A673 (cell line): ENCODE measurements around the gene PTK7. TPM values are rescaled to one million over a fixed set of nuclear protein-coding genes. Genes with fewer than 3 reads are reported as not detected.

Experiments used
- BruUV-seq: library from RNA; stranded (reverse); fragments of 400-500 nt; replicated peaks from 2 replicates; lab custom pipeline; 2021; lab: Mats Ljungman, UMichigan
- CTCF ChIA-PET: fragments of 300-600 bp; sonication (Branson Sonifier 250); formaldehyde crosslinking; loops from one replicate; lab custom pipeline; 2022; ENCODE audit warnings: antibody characterized with exemption; lab: Charles Lee
- POLR2A ChIA-PET: fragments of 300-600 bp; sonication (Branson Sonifier 250); formaldehyde crosslinking; loops from one replicate; lab custom pipeline; 2022; ENCODE audit warnings: antibody characterized with exemption; ENCODE audit not compliant: low non-redundant PET; lab: Charles Lee
- DNase-seq: peaks from one replicate; pipeline ENCODE4 v3.0.0-alpha.2; 2015; ENCODE audit warnings: low spot score
- H3K27ac ChIP-seq: fragments of 200-600 bp; sonication (generic); 2 replicates; pipeline ENCODE4 v1.5.1; 2016; ENCODE audit warnings: mixed run types, low read depth, mild to moderate bottlenecking, mixed read lengths, antibody characterized with exemption, low read length; ENCODE audit not compliant: poor library complexity, severe bottlenecking
- H3K27me3 ChIP-seq: fragments of 200-600 bp; sonication (generic); replicated peaks from 2 replicates; pipeline ENCODE4 v1.6.1; 2017; ENCODE audit warnings: mixed run types, low read depth, mild to moderate bottlenecking, mixed read lengths, antibody characterized with exemption, low read length; ENCODE audit not compliant: insufficient read depth, poor library complexity
- H3K36me3 ChIP-seq: fragments of 200-600 bp; sonication (generic); 2 replicates; pipeline ENCODE4 v1.6.1; 2016; ENCODE audit warnings: mixed run types, mild to moderate bottlenecking, mixed read lengths, antibody characterized with exemption, low read length; ENCODE audit not compliant: insufficient read depth, poor library complexity, severe bottlenecking
- H3K4me1 ChIP-seq: fragments of 200-600 bp; sonication (generic); 2 replicates; pipeline ENCODE4 v1.6.1; 2017; ENCODE audit warnings: mixed run types, mild to moderate bottlenecking, mixed read lengths, antibody characterized with exemption, low read length; ENCODE audit not compliant: insufficient read depth, poor library complexity, severe bottlenecking
- H3K4me3 ChIP-seq: fragments of 200-600 bp; sonication (generic); 2 replicates; pipeline ENCODE4 v1.5.1; 2016; ENCODE audit warnings: low read depth, mixed run types, mild to moderate bottlenecking, mixed read lengths, low read length; ENCODE audit not compliant: poor library complexity, severe bottlenecking
- H3K9me3 ChIP-seq: fragments of 200-600 bp; sonication (generic); 2 replicates; pipeline ENCODE4 v1.6.1; 2016; ENCODE audit warnings: mixed run types, low read depth, mild to moderate bottlenecking, mixed read lengths, antibody characterized with exemption, low read length; ENCODE audit not compliant: poor library complexity, severe bottlenecking
- EZH2 ChIP-seq: fragments of 200-600 bp; sonication (generic); IDR thresholded peaks from 2 replicates; pipeline ENCODE4 v1.6.1; 2017; ENCODE audit warnings: borderline replicate concordance, low read depth, mild to moderate bottlenecking, mixed read lengths, antibody characterized with exemption, low read length; ENCODE audit not compliant: poor library complexity, severe bottlenecking
- intact Hi-C: fragments of 100-400 bp; cut with micrococcal nuclease; formaldehyde crosslinking; loops from one replicate; pipeline ENCODE4 v1.10.0; 2022; ENCODE audit not compliant: unreplicated experiment
- total RNA-seq: library from RNA; stranded (reverse); gene quantifications from 2 replicates; pipeline ENCODE4 v1.2.3, GENCODE V29; 2021
- TF ChIP-seq, protein P1 (sequence below): fragments of 300-800, 200-600 bp; sonication (generic); conservative IDR thresholded peaks from 2 replicates; pipeline ENCODE4 v1.5.1; 2017; ENCODE audit warnings: low read depth, mild to moderate bottlenecking, antibody characterized with exemption, low read length, moderate library complexity, mixed read lengths

PTK7 gene
- total RNA-seq, 1 experiment from 2014 or later, result 84.5 TPM

DNA sequence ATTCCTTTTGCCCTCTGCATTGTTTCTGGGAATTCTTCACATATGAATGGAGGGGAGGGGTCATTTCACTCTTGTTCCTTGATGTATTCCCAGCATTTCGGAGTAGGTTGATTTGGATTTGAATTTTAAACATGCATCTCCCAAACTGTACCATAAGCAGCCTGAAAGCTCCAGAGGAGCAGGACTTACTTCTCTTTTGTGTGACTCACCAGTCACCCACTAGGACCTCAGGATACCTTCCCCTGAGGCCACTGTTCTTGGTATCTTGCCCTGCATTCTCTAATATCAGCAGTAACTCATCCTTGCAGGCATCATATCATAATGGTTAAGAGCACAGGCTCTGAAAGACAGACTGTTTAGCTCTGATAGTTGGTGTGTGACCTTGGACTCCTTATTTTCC, 17.6 kb upstream of the PTK7 start:
- no peak for DNase-seq
- ChIA-PET CTCF (no interaction called here), POLR2A (no interaction called here)
- Histone ChIP-seq H3K27ac (peak overlapping the region; percentile 84), H3K27me3 (no peaks in the 10 kb centered on the region), H3K4me1 (peaks cover 18% of the 10 kb centered on the region), H3K4me3 (peak overlapping the region; percentile 88), H3K9me3 (no peaks in the 10 kb centered on the region), H3K36me3 (peaks cover 8% of the 10 kb centered on the region)
- no TSS peak for BruUV-seq
- TF ChIP-seq EZH2, result no peak
- TF ChIP-seq, protein P1, sequence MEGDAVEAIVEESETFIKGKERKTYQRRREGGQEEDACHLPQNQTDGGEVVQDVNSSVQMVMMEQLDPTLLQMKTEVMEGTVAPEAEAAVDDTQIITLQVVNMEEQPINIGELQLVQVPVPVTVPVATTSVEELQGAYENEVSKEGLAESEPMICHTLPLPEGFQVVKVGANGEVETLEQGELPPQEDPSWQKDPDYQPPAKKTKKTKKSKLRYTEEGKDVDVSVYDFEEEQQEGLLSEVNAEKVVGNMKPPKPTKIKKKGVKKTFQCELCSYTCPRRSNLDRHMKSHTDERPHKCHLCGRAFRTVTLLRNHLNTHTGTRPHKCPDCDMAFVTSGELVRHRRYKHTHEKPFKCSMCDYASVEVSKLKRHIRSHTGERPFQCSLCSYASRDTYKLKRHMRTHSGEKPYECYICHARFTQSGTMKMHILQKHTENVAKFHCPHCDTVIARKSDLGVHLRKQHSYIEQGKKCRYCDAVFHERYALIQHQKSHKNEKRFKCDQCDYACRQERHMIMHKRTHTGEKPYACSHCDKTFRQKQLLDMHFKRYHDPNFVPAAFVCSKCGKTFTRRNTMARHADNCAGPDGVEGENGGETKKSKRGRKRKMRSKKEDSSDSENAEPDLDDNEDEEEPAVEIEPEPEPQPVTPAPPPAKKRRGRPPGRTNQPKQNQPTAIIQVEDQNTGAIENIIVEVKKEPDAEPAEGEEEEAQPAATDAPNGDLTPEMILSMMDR, result no peak
- intact Hi-C loops, result no loop called here

DNA sequence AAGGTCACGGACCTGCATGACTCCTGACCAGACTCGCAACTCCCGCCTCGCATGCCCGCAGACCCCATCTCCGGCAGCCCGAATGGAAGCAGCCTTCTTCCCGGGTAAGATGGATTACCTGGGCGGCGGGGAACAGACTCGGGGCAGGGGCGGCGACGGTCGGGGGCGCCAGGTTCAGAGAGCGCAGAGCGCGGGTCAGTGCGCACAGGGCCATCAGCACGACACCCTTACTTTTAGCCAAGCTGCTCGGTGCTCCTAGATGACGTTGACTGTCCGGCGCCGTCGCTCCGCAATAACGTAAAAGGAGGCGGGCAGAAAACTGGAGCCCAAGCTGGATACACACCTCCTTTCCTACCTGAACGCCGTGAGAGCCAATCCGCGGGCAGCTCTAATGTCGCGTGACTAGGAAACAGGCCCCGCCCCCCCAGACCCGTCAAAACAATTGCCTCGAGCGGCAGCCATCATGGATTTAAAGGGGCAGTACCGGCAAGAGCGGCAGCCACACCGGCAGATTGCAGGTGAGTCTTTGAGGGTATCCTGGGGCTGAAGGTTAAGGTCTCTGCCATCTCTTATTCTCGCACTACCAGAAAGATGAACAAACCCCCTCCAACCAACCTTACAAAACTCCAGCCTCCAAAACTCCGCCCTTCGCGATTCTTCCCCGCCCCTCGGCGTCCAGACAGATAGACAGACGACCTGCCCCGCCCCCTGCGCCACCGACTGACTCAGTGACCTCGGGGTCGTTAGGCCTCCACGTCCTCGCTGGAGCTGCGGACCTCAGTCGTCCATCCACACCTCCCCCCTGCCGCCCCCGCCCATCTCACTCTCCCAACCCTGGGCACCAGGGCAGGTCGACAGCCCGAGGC, 16.7 kb upstream of the PTK7 start, which contains the start of the genes KLC4 and MRPL2:
Gene KLC4 (plus strand): TSS at position 464 of the 866 bp plus-strand sequence. CDS start 1,705 bp downstream, outside the sequence.
Gene MRPL2 (minus strand): TSS at position 267 of the 866 bp plus-strand sequence. CDS start 53 bp downstream, at position 214.
- Histone ChIP-seq H3K9me3 (no peaks in the 10 kb centered on the region), H3K27me3 (no peaks in the 10 kb centered on the region), H3K36me3 (peaks cover 8% of the 10 kb centered on the region), H3K4me3 (peak within 1 kb of the TSS; percentile 88), H3K4me1 (peaks cover 13% of the 10 kb centered on the region), H3K27ac (peak within 1 kb of the TSS; percentile 84)
- peak; percentile 99 for DNase-seq
- intact Hi-C loops, result no loop called here
- POLR2A ChIA-PET, result interaction anchor here (0.9 kb wide), 1 partner anchor 15 kb away, joined by 3 read pairs; no protein-coding TSS in a partner anchor
- BruUV-seq, result no TSS peak
- TF ChIP-seq, protein P1, result no peak
- TF ChIP-seq EZH2, result no peak
- CTCF ChIA-PET, result interaction anchor here (0.9 kb wide), 1 partner anchor 84 kb away, joined by 5 read pairs; no protein-coding TSS in a partner anchor

DNA sequence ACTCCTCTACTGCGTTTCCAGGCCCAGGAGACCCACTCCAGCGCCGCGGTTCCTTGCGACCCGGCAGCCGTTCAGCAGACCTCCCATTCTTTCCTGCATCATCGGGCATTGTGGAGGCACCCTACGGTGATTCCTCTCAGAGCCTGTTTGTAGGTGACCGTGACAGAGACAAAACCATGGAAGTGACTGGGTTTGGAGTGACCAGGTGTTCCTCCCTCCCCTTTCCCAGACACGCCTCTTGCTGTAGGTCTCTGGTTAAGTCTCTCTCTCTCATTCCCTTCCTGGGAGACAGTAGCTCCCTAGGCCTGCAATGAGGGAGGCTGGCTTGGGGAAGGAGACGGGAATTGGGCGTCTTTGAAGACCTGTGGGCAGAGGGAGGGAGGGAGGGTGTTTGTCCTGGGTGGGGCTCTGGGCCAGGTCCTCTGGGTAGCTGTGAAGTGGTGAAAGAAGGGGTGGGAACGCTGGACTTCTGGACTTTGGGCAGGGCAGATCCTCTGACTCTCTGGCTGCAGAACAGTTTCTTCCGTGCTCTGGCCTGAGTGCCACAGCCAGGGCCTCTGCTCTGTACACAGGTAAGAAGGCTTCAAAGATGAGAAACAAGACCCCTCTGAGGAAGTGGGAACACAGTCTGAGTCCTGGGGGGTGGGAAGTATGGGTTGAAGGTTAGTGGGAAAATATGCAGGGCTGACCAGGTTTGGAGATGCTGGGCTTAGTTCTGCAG, 15.9 kb upstream of the PTK7 start:
- Histone ChIP-seq H3K4me1 (peaks cover 13% of the 10 kb centered on the region), H3K4me3 (peak overlapping the region; percentile 88), H3K9me3 (no peaks in the 10 kb centered on the region), H3K36me3 (peaks cover 8% of the 10 kb centered on the region), H3K27me3 (no peaks in the 10 kb centered on the region), H3K27ac (peak overlapping the region; percentile 84)
- BruUV-seq, result TSS peak; percentile 65
- intact Hi-C loops, result no loop called here
- TF ChIP-seq, protein P1, result no peak
- no peak for TF ChIP-seq EZH2
- POLR2A ChIA-PET, result no interaction called here
- CTCF ChIA-PET, result no interaction called here
- no peak for DNase-seq
